Mucosa of descending colon (tissue), 3 donors: ENCODE results near the gene NR2F1-AS1. TPM values are rescaled to one million over a fixed set of nuclear protein-coding genes. Genes with fewer than 3 reads are reported as not detected.

Experiments
- ATAC-seq: fragments of 200-7000 bp; cut with Tn5 transposase; one replicate; pipeline ENCODE4 v1.9.1; 2020; ENCODE audit warnings: mild to moderate bottlenecking, moderate library complexity
- DNase-seq, 3 donors: peaks; one replicate each; pipeline ENCODE4 v3.0.0-alpha.2; 2020
- H3K36me3 ChIP-seq: fragments of 200-600 bp; one replicate; pipeline ENCODE4 v1.8.0; 2021; ENCODE audit warnings: low read depth, mild to moderate bottlenecking
- H3K4me1 ChIP-seq: fragments of 200-600 bp; one replicate; pipeline ENCODE4 v1.8.0; 2021; ENCODE audit warnings: low read depth, mild to moderate bottlenecking
- H3K4me3 ChIP-seq: fragments of 200-600 bp; one replicate; pipeline ENCODE4 v1.8.0; 2021; ENCODE audit warnings: mild to moderate bottlenecking
- H3K9me3 ChIP-seq: fragments of 200-600 bp; one replicate; pipeline ENCODE4 v1.8.0; 2021; ENCODE audit warnings: mild to moderate bottlenecking
- CTCF ChIP-seq: fragments of 200-600 bp; IDR thresholded peaks from one replicate; pipeline ENCODE4 v1.8.0; 2022; ENCODE audit warnings: antibody characterized with exemption, mild to moderate bottlenecking
- intact Hi-C, 2 donors: fragments of 100-400 bp; cut with DNase I in 1 of 2; cut with micrococcal nuclease in 1 of 2; formaldehyde crosslinking; loops; one replicate each; pipeline versions ENCODE4 v1.11.0 to v1.11.1; 2022; cut with DNase I, micrococcal nuclease
- total RNA-seq, 3 donors: library from RNA; stranded (reverse); fragmentation: NEBNext Ultra II Directional in 2 of 3; extraction: Animal tissue kit (Norgen Biotek cat#: 25700) in 2 of 3; gene quantifications; one replicate each; pipeline versions ENCODE4 v1.2.1 to v1.2.4, GENCODE V29; 2021 to 2023
- donor health status: DM: no; HTN: no; CAD: no; lungs with moderate emphysema.
- donor health status: DM: no; HTN: no; CAD: no.
- donor health status: DM: no; HTN: yes; CAD: no.

The NR2F1-AS1 gene
- total RNA-seq, 3 donors from 2014 or later, result 1.5 to 5.7 (median 2.2) TPM

- Histone ChIP-seq H3K36me3 (no peaks in the 10 kb centered on the region), H3K9me3 (no peaks in the 10 kb centered on the region), H3K4me3 (no peak overlapping the region), H3K4me1 (peaks cover 2% of the 10 kb centered on the region)
- intact Hi-C loops, result no loop called here
- DNase-seq (no peak), ATAC-seq (no peak)
- TF ChIP-seq CTCF, result no peak
Measured at GRCh38 chr5:93601802-93602155, 20.8 kb upstream of the NR2F1-AS1 start.

- H3K36me3 ChIP-seq, result no peaks in the 10 kb centered on the region
- ATAC-seq (no peak), DNase-seq (no peak)
- H3K9me3 ChIP-seq, result no peaks in the 10 kb centered on the region
- intact Hi-C loops, result no loop called here
- H3K4me1 ChIP-seq, result peaks cover 2% of the 10 kb centered on the region
- H3K4me3 ChIP-seq, result no peak overlapping the region
- TF ChIP-seq CTCF, result no peak
Measured at GRCh38 chr5:93601071-93601801, 20.2 kb upstream of the NR2F1-AS1 start.

GRCh38 chr5:93600409-93601070, 19.5 kb upstream of the NR2F1-AS1 start:
- intact Hi-C loops, result no loop called here
- ATAC-seq (no peak), DNase-seq (no peak)
- H3K4me1 ChIP-seq, result peaks cover 2% of the 10 kb centered on the region
- no peak overlapping the region for H3K4me3 ChIP-seq
- no peak for TF ChIP-seq CTCF
- H3K9me3 ChIP-seq, result no peaks in the 10 kb centered on the region
- no peaks in the 10 kb centered on the region for H3K36me3 ChIP-seq

- intact Hi-C loops, result no loop called here
- H3K36me3 ChIP-seq, result no peaks in the 10 kb centered on the region
Measured at GRCh38 chr5:93599399-93600120, 18.5 kb upstream of the NR2F1-AS1 start.

GRCh38 chr5:93599001-93599379, 18.0 kb upstream of the NR2F1-AS1 start:
- intact Hi-C loops, result no loop called here
- peaks cover 2% of the 10 kb centered on the region for H3K4me1 ChIP-seq
- TF ChIP-seq CTCF, result no peak

More at GRCh38 chr5:93599399-93600120, 18.5 kb upstream of the NR2F1-AS1 start:
- no peak overlapping the region for H3K4me3 ChIP-seq
- H3K9me3 ChIP-seq, result no peaks in the 10 kb centered on the region
- TF ChIP-seq CTCF, result no peak
- ATAC-seq (no peak), DNase-seq (no peak)
- H3K4me1 ChIP-seq, result peaks cover 2% of the 10 kb centered on the region

More at GRCh38 chr5:93599001-93599379, 18.0 kb upstream of the NR2F1-AS1 start:
- ATAC-seq (no peak), DNase-seq (no peak)
- Histone ChIP-seq H3K4me3 (no peak overlapping the region), H3K36me3 (no peaks in the 10 kb centered on the region), H3K9me3 (no peaks in the 10 kb centered on the region)
